ENCODE measurements around the gene CYP11A1. TPM values are rescaled to one million over a fixed set of nuclear protein-coding genes. Genes with fewer than 3 reads are reported as not detected.

Gene CYP11A1
- polyA plus RNA-seq, 1 donor, result 1.0 TPM

DNA sequence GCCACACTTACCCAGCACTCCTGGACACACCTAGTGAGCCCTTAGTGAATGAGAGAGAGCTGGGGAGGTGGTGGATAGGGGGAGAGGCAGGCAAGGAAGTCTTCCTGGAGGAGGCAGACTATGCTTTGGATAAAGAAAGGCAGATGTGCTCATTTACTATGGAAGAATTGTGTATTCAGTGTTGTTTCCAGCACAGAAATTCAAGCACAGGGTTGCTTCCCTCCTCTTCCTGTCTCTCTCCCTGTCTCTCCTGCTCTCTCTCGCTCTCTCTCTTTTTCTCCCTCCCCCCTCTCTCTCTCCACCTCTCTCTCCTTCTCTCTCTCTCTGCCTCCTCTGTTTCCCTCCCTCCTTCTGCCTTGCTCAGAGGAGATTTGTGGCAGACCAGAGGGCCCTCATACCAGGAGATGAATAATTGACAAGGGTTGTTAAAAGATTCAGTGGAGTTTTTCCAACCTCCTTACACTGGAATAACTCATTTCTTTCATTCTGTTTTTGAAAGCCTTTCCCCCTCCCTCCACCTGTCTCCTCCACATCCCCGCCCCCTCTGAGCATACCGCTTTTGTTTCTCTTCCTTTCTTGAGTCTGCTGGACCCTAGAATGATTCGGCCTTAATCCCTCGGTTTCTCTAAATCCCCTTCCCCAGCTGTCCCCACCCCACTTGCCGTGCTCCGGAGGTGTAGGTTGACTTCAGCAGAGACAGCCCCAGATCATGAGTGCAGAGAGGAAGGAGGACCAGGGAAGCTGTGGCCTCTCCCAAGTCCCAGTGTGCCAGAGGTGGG, 65.7 kb downstream of the CYP11A1 start:
- DNase-seq (ENCODE audit: low read depth), result no peak

DNA sequence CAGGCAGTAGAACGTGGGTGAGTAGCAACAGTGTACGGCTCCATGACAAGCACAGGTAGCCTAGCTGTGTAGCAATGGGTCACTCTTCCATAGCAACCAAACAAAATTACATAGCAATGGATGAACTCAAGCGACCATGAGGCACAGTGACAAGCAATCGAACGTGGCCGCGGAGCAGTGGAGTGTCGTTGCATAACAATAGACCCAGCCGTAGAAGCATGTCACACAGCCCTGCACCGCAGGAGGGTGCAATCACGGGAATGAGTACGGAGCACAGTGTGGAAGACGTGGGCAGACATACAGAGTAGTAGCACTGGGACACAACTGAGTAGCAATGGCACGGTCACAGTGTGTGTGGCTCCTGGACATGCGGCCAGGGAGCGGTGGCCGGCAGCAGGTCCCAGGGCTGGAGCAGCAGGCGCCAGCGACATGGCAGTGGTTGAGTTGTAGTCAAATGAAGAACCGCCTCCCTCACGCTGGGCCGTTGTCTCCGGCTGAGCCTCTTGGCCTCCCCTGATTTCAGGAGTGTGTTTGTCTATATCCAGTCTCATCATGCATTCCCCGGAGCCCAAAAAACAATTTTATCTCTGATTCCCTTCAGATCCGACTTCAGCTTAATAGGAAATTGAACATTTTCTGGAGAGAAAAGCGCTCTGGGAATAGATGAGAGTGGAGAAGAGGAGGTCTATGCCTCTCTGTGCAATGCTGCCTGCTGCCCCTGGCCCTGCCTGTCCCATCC, 67.2 kb downstream of the CYP11A1 start:
- DNase-seq (ENCODE audit: low read depth), result no peak

GRCh38 chr15:74297887-74298286, 69.6 kb downstream of the CYP11A1 start:
- no peak for DNase-seq (ENCODE audit: low read depth)

DNA sequence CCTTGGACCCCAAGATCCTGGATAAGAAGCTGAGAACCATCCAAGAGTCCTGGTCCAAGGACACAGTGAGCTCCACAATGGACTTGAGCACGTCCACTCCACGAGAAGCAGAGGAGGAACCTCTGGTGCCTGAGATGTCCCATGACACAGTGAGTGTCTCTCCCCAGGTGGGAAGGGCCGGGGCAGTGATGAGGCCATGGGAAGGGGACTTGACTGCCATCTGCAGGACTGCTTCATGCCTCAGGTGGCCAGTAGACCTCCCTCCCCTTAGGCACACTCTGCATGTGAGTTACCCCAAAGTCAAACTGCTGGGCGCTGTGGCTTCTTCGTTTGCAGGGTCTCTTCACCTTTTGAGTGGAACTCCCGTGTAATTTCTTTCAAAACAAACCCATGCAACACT, 71.6 kb downstream of the CYP11A1 start:
- no peak for DNase-seq (ENCODE audit: low read depth)

- DNase-seq (ENCODE audit: low read depth), result no peak
Measured at GRCh38 chr15:74294010-74294409, 73.4 kb downstream of the CYP11A1 start.

GRCh38 chr15:74293021-74293810, 74.2 kb downstream of the CYP11A1 start:
- no peak for DNase-seq (ENCODE audit: low read depth)

DNA sequence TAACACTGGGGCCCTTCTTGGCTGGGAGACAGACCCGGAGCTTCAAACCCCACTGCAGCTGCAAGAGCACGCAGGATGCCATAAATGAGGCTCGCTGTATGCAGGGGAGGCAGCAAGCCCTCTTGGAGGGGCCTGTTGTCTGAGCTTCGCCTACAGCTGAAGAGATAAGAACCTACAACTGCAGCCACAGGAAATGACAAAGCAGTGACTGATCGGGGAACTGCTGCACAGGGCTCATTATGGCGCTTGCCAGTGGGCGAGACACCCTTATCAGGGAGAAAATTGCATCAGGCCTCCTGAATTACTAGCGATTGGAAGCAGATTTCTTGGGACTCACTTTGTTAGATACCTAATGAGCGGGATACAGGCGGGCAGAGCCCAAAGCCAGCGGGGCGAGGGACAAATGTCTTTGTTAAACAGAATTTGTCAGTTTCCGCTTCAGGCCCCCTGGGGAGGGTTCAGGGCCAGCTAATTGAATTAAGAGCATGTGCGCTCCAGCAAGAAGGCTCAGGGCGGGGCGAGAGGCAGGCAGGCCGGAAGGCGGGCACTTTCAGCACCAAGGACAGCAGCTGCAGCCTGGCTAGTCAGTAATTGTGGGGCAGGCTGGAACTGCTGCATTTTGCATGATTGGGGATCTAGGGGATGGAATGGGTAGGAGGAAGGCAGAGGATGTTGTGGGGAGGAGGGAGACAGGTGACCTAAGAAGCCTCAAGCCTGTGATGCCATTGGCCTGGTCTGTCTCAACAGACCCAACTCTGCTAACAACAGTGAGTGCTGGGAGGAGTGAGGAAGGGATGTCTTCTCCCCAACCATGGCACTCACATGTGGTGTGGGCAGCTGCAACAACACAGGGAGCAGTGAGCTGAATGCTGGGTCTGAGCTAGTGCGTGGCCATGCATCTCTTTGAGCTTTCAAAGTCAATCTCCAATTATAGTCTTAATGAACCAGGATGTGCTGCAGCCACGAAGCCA, 76.1 kb downstream of the CYP11A1 start:
- DNase-seq (ENCODE audit: low read depth), result peak; percentile 49

- DNase-seq (ENCODE audit: low read depth), result no peak
Measured at GRCh38 chr15:74290645-74291044, 76.8 kb downstream of the CYP11A1 start.

DNA sequence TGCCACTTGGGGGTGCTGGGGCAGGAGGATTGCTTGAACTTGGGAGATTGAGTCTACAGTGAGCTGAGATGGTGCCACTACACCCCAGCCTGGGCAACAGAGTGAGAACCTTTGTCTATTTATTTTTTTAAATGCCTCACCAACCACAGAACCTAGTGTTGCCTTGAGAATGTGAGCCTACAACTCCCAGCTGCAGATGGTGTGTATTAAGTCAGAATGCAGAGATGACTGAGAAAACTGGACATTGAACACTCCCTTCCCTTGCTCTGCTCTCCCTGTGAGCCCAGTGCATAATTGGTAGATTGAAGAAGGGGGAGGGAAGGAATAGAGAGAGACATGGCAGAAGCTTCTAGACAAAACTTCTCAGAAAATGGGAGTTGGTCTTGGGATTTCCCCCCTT, 77.8 kb downstream of the CYP11A1 start:
- DNase-seq (ENCODE audit: low read depth), result no peak

Other genes with a start within 250 kb of the CYP11A1 start
- 7.3 TPM for gene ISLR2, start 237.1 kb downstream of the CYP11A1 start, polyA plus RNA-seq (ENCODE audit: insufficient read length)
- 142 TPM for gene ISLR, start 193.9 kb downstream of the CYP11A1 start, polyA plus RNA-seq (ENCODE audit: insufficient read length)
- gene STRA6, start 164.9 kb downstream of the CYP11A1 start, polyA plus RNA-seq (ENCODE audit: insufficient read length), result 0.97 TPM
- gene CCDC33, start 131.3 kb downstream of the CYP11A1 start, polyA plus RNA-seq (ENCODE audit: insufficient read length), result not detected
- gene SEMA7A, start 66.3 kb upstream of the CYP11A1 start, polyA plus RNA-seq (ENCODE audit: insufficient read length), result 5.4 TPM
- 33.4 TPM for gene UBL7, start 93.5 kb upstream of the CYP11A1 start, polyA plus RNA-seq (ENCODE audit: insufficient read length)
- 4.2 TPM for gene ARID3B, start 173.6 kb upstream of the CYP11A1 start, polyA plus RNA-seq (ENCODE audit: insufficient read length)
- gene CLK3, start 248.2 kb upstream of the CYP11A1 start, polyA plus RNA-seq (ENCODE audit: insufficient read length), result 46.0 TPM